H1 (cell line): ENCODE results near the gene DTWD2. TPM values are rescaled to one million over a fixed set of nuclear protein-coding genes. Genes with fewer than 3 reads are reported as not detected.

Source experiments
- CTCF ChIA-PET: fragments of 300-600 bp; sonication (Branson Sonifier 250); formaldehyde crosslinking; loops from one replicate; lab custom pipeline; 2021; ENCODE audit not compliant: partially characterized antibody; lab: Charles Lee
- POLR2A ChIA-PET: fragments of 300-600 bp; sonication (Branson Sonifier 250); formaldehyde crosslinking; loops from one replicate; lab custom pipeline; 2021; ENCODE audit warnings: inconsistent platforms; ENCODE audit not compliant: partially characterized antibody; lab: Charles Lee
- DNase-seq, 2 experiments: peaks; one replicate each; pipeline versions ENCODE4 v3.0.0 to v3.0.0-alpha.2; 2010 to 2022; ENCODE audit warnings: low spot score in 2 of 2, low read depth in 1 of 2, mixed read lengths in 1 of 2
- FAIRE-seq: peaks from 2 replicates; lab custom pipeline; 2011; peaks lifted over from hg19 to GRCh38; lab: Jason Lieb, UNC
- H2AFZ ChIP-seq: 2 replicates; pipeline ENCODE4 v1.8.1; 2012; ENCODE audit warnings: low read length, inconsistent platforms
- H2AK5ac ChIP-seq: 2 replicates; pipeline ENCODE4 v1.6.1; 2013; ENCODE audit warnings: low read depth, low read length
- H2BK120ac ChIP-seq: replicated peaks from 2 replicates; pipeline ENCODE3; 2013; ENCODE audit warnings: low read depth, low read length, inconsistent platforms
- H2BK12ac ChIP-seq: 2 replicates; pipeline ENCODE4 v1.6.1; 2013; ENCODE audit warnings: low read depth, low read length
- H2BK15ac ChIP-seq: 2 replicates; pipeline ENCODE4 v1.6.1; 2013; ENCODE audit warnings: low read length
- H2BK20ac ChIP-seq: 2 replicates; pipeline ENCODE4 v1.6.1; 2013; ENCODE audit warnings: low read length
- H2BK5ac ChIP-seq: 2 replicates; pipeline ENCODE4 v1.6.1; 2013; ENCODE audit warnings: low read depth, low read length
- H3K14ac ChIP-seq: 2 replicates; pipeline ENCODE4 v1.6.1; 2013; ENCODE audit warnings: inconsistent platforms; ENCODE audit not compliant: insufficient read length
- H3K18ac ChIP-seq: 2 replicates; pipeline ENCODE4 v1.6.1; 2013; ENCODE audit warnings: low read length; ENCODE audit errors: extremely low read depth
- H3K23ac ChIP-seq: 2 replicates; pipeline ENCODE4 v1.6.1; 2013; ENCODE audit warnings: inconsistent platforms; ENCODE audit not compliant: insufficient read length
- H3K23me2 ChIP-seq: 2 replicates; pipeline ENCODE4 v1.6.1; 2013; ENCODE audit warnings: low read depth, low read length
- H3K27ac ChIP-seq: 2 replicates; pipeline ENCODE4 v1.6.1; 2011; ENCODE audit warnings: low read depth, low read length, inconsistent platforms
- H3K27me3 ChIP-seq, 4 experiments: replicated peaks in 1 of 4; 1 replicate in 1 of 4; 2 replicates in 3 of 4; pipeline versions ENCODE4 v1.6.1 to v1.8.1; 2011 to 2013; ENCODE audit warnings: low read length in 3 of 4, mild to moderate bottlenecking in 3 of 4, inconsistent platforms in 2 of 4, mixed read lengths in 2 of 4, moderate library complexity in 1 of 4; ENCODE audit not compliant: control insufficient read depth in 3 of 4, insufficient read depth in 3 of 4; ENCODE audit errors: extremely low read depth in 1 of 4
- H3K36me3 ChIP-seq, 4 experiments: 2 replicates each; pipeline versions ENCODE4 v1.6.1 to v1.8.1; 2011 to 2013; ENCODE audit warnings: mild to moderate bottlenecking in 4 of 4, low read length in 3 of 4, moderate library complexity in 2 of 4, control low read depth in 1 of 4, inconsistent platforms in 1 of 4; ENCODE audit not compliant: insufficient read depth in 4 of 4, control insufficient read depth in 2 of 4
- H3K4ac ChIP-seq: replicated peaks from 2 replicates; pipeline ENCODE3; 2013; ENCODE audit warnings: low read length, low read depth, mixed read lengths, inconsistent platforms; ENCODE audit not compliant: insufficient read length
- H3K4me1 ChIP-seq, 4 experiments: replicated peaks in 1 of 4; 1 replicate in 1 of 4; 2 replicates in 3 of 4; pipeline versions ENCODE4 v1.6.1 to v1.8.1; 2011 to 2013; ENCODE audit warnings: low read length in 3 of 4, inconsistent platforms in 2 of 4, mixed read lengths in 1 of 4; ENCODE audit not compliant: insufficient read depth in 4 of 4, control insufficient read depth in 3 of 4
- H3K4me2 ChIP-seq, 2 experiments: 2 replicates each; pipeline versions ENCODE4 v1.6.1 to v1.8.1; 2011 to 2013; ENCODE audit warnings: low read depth in 2 of 2, low read length in 2 of 2, control low read depth in 1 of 2, inconsistent platforms in 1 of 2, mild to moderate bottlenecking in 1 of 2; ENCODE audit not compliant: insufficient read depth in 1 of 2
- H3K4me3 ChIP-seq, 4 experiments: fragments of 200-600, 300-600 bp in 1 of 4; sonication (generic), shearing (Covaris generic), sonication (Bioruptor Twin) in 1 of 4; 2 replicates each; pipeline versions ENCODE4 v1.5.1 to v1.8.1; 2011 to 2016; ENCODE audit warnings: low read length in 4 of 4, low read depth in 3 of 4, control low read depth in 2 of 4, inconsistent platforms in 2 of 4, mild to moderate bottlenecking in 2 of 4, mixed read lengths in 1 of 4, moderate library complexity in 1 of 4; ENCODE audit not compliant: insufficient read depth in 2 of 4; ENCODE audit errors: extremely low read depth in 1 of 4
- H3K56ac ChIP-seq: replicated peaks from 2 replicates; pipeline ENCODE3; 2013; ENCODE audit warnings: low read depth, mild to moderate bottlenecking, mixed read lengths, low read length, inconsistent platforms; ENCODE audit not compliant: insufficient read length
- H3K79me1 ChIP-seq: 2 replicates; pipeline ENCODE4 v1.6.1; 2013; ENCODE audit warnings: low read depth, low read length, control low read depth
- H3K79me2 ChIP-seq, 2 experiments: 2 replicates each; pipeline versions ENCODE4 v1.6.1 to v1.8.1; 2012 to 2013; ENCODE audit warnings: low read length in 2 of 2, mild to moderate bottlenecking in 2 of 2, inconsistent platforms in 1 of 2; ENCODE audit not compliant: insufficient read depth in 2 of 2, control insufficient read depth in 1 of 2
- H3K9ac ChIP-seq, 4 experiments: replicated peaks in 1 of 4; 1 replicate in 1 of 4; 2 replicates in 3 of 4; pipeline versions ENCODE4 v1.6.1 to v1.8.1; 2011 to 2013; ENCODE audit warnings: low read depth in 3 of 4, low read length in 3 of 4, control low read depth in 2 of 4, mild to moderate bottlenecking in 2 of 4, moderate library complexity in 2 of 4, inconsistent platforms in 1 of 4; ENCODE audit errors: extremely low read depth in 1 of 4
- H3K9me3 ChIP-seq, 2 experiments: 2 replicates each; pipeline versions ENCODE4 v1.6.1 to v1.8.1; 2012 to 2013; ENCODE audit warnings: mild to moderate bottlenecking in 2 of 2, moderate library complexity in 2 of 2, control low read depth in 1 of 2, inconsistent platforms in 1 of 2, low read depth in 1 of 2, low read length in 1 of 2, mixed read lengths in 1 of 2; ENCODE audit not compliant: insufficient read depth in 2 of 2
- H4K20me1 ChIP-seq, 2 experiments: replicated peaks in 1 of 2; 2 replicates each; pipeline versions ENCODE3 to v1.8.1; 2011 to 2013; ENCODE audit warnings: inconsistent platforms in 2 of 2, low read length in 2 of 2, mild to moderate bottlenecking in 1 of 2; ENCODE audit not compliant: insufficient read depth in 2 of 2, control insufficient read depth in 1 of 2
- H4K5ac ChIP-seq: 2 replicates; pipeline ENCODE4 v1.6.1; 2013; ENCODE audit warnings: low read length, low read depth, mixed read lengths, inconsistent platforms; ENCODE audit not compliant: insufficient read length
- H4K8ac ChIP-seq: 2 replicates; pipeline ENCODE4 v1.8.0; 2013; ENCODE audit warnings: mild to moderate bottlenecking, moderate library complexity, low read length, inconsistent platforms; ENCODE audit not compliant: insufficient read depth; ENCODE audit errors: extremely low read depth
- H4K91ac ChIP-seq: replicated peaks from 2 replicates; pipeline ENCODE3; 2013; ENCODE audit warnings: low read length, mixed read lengths, inconsistent platforms; ENCODE audit not compliant: insufficient read length
- EGR1 ChIP-seq: IDR thresholded peaks from 2 replicates; pipeline ENCODE4 v1.6.1; 2011; ENCODE audit warnings: low read depth, low read length, borderline replicate concordance
- GTF2F1 ChIP-seq: IDR thresholded peaks from 2 replicates; pipeline ENCODE4 v1.6.1; 2012; ENCODE audit warnings: low read depth, low read length, improper control_type of control experiment, borderline replicate concordance
- JUN ChIP-seq: IDR thresholded peaks from 2 replicates; pipeline ENCODE4 v1.6.1; 2011; ENCODE audit warnings: low read depth, mild to moderate bottlenecking, improper control_type of control experiment, low read length
- KDM5A ChIP-seq: fragments of 200-600 bp; IDR thresholded peaks from 2 replicates; pipeline ENCODE4 v1.7.1; 2012; ENCODE audit warnings: mild to moderate bottlenecking, low read length, inconsistent platforms, mixed read lengths
- MAFK ChIP-seq: IDR thresholded peaks from 2 replicates; pipeline ENCODE4 v1.6.1; 2012; ENCODE audit warnings: low read depth, mild to moderate bottlenecking, improper control_type of control experiment, low read length
- POLR2AphosphoS5 ChIP-seq: IDR thresholded peaks from 2 replicates; pipeline ENCODE4 v1.6.1; 2011; ENCODE audit warnings: low read depth, low read length
- RAD21 ChIP-seq, 2 experiments: IDR thresholded peaks in 1 of 2; conservative IDR thresholded peaks in 1 of 2; 2 replicates each; pipeline ENCODE4 v1.6.1; 2011; ENCODE audit warnings: low read depth in 2 of 2, low read length in 2 of 2, improper control_type of control experiment in 1 of 2, inconsistent platforms in 1 of 2, mild to moderate bottlenecking in 1 of 2, moderate library complexity in 1 of 2
- RFX5 ChIP-seq: IDR thresholded peaks from 2 replicates; pipeline ENCODE4 v1.6.1; 2011; ENCODE audit warnings: low read depth, low read length, improper control_type of control experiment, borderline replicate concordance
- TCF12 ChIP-seq: IDR thresholded peaks from 2 replicates; pipeline ENCODE4 v1.6.1; 2011; ENCODE audit warnings: low read depth, mild to moderate bottlenecking, low read length
- WGBS, 2 experiments: shearing (Covaris generic) in 1 of 2; methylation state at CpG; one replicate each; pipeline versions ENCODE4 v1.1.6 to v1.1.7; 2013 to 2015; ENCODE audit warnings: low lambda C conversion rate in 2 of 2, mixed read lengths in 2 of 2, inconsistent platforms in 1 of 2, low coverage in 1 of 2, missing lambda C conversion rate in 1 of 2; ENCODE audit not compliant: insufficient replicate concordance in 2 of 2, insufficient coverage in 1 of 2, insufficient read length in 1 of 2; ENCODE audit errors: extremely low coverage in 1 of 2, missing lambda C conversion rate in 1 of 2; 5-methylcytosine and 5-hydroxymethylcytosine counted together
- polyA plus RNA-seq, 7 experiments: library from polyadenylated mRNA; depleted of rRNA in 3 of 7; stranded (reverse) in 5 of 7; unstranded in 2 of 7; fragments of >200 nt in 5 of 7; fragments of 200-250 nt in 2 of 7; gene quantifications; 1 replicate in 5 of 7; 2 replicates in 1 of 7; 4 replicates in 1 of 7; pipeline versions ENCODE4 v1.2.1 to v1.2.3, GENCODE V29; 2011 to 2013; ENCODE audit warnings: missing spikeins in 2 of 7, mixed read lengths in 2 of 7
- total RNA-seq: library from RNA; stranded (reverse); fragmentation: NEBNext Ultra II Directional; extraction: Animal tissue kit (Norgen Biotek cat#: 25700); gene quantifications from 2 replicates; pipeline ENCODE4 v1.2.1, GENCODE V29; 2021
- TF ChIP-seq, protein P1 (sequence below): IDR thresholded peaks from 2 replicates; pipeline ENCODE4 v1.6.1; 2012; ENCODE audit warnings: inconsistent platforms

The DTWD2 gene
- total and polyA plus RNA-seq, 2 of the 8 experiments (the other 6 are each of a cell fraction or from before 2014, with no cell fraction given) = 4.3 to 17.1 TPM

DNA sequence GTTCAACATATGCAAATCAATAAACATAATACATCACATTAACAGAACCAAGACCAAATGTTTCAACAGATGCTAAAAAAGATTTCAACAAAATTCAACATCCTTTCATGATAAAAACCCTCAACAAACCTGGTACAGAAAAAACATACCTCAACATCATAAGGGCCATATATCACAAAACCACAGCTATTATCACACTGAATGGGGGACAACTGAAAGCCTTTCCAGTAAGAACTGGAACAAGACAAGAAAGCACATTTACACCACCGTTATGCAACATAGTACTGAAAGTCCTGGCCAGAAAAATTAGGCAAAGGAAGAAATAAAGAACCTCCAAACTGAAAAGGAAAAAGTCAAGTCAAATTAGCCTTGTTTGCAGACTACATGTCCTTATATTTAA, 93.6 kb downstream of the DTWD2 start:
- no peak overlapping the region for H3K4me2 ChIP-seq
- no peak for FAIRE-seq
- no peaks in the 10 kb centered on the region for H3K79me2 ChIP-seq
- ChIA-PET CTCF (no interaction called here), POLR2A (no interaction called here)
- no peak overlapping the region for H3K9ac ChIP-seq
- no peak overlapping the region for H3K4me3 ChIP-seq
- H3K56ac ChIP-seq = no peak overlapping the region
- H3K4ac ChIP-seq = no peak overlapping the region
- no peak overlapping the region for H3K27ac ChIP-seq
- H2BK15ac ChIP-seq = no peak overlapping the region
- H2AK5ac ChIP-seq = no peak overlapping the region
- H4K5ac ChIP-seq = no peak overlapping the region
- no peaks in the 10 kb centered on the region for H3K9me3 ChIP-seq
- H4K91ac ChIP-seq = no peak overlapping the region
- H2BK5ac ChIP-seq = no peak overlapping the region
- H2BK20ac ChIP-seq = no peak overlapping the region
- no peaks in the 10 kb centered on the region for H3K27me3 ChIP-seq
- H3K23ac ChIP-seq = no peak overlapping the region
- H2AFZ ChIP-seq = no peak overlapping the region
- H3K79me1 ChIP-seq = no peaks in the 10 kb centered on the region
- H3K36me3 ChIP-seq = no peaks in the 10 kb centered on the region
- no peaks in the 10 kb centered on the region; a peak in 2 of 7 replicates for H3K4me1 ChIP-seq
- no peak overlapping the region for H3K14ac ChIP-seq
- no peak overlapping the region for H2BK120ac ChIP-seq
- no peaks in the 10 kb centered on the region for H4K20me1 ChIP-seq
- WGBS, 2 experiments = 100% methylated on average over 1 of the region's 1 CpG; no CpG with 5 or more reads in 1 of the 2 experiments
- H2BK12ac ChIP-seq = no peak overlapping the region
- TF ChIP-seq KDM5A (no peak), GTF2F1 (no peak), TCF12 (no peak), RAD21 (IDR thresholded peaks at IDR 0.05 in 1 of 2, conservative IDR thresholded peaks at IDR 0.05 in 1 of 2; ENCODE audit: low read depth in 2 of 2, low read length in 2 of 2) (no peak), POLR2AphosphoS5 (no peak), RFX5 (no peak), JUN (no peak), MAFK (no peak), EGR1 (no peak)
- TF ChIP-seq, protein P1, sequence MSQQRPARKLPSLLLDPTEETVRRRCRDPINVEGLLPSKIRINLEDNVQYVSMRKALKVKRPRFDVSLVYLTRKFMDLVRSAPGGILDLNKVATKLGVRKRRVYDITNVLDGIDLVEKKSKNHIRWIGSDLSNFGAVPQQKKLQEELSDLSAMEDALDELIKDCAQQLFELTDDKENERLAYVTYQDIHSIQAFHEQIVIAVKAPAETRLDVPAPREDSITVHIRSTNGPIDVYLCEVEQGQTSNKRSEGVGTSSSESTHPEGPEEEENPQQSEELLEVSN = no peak
- no peaks in the 10 kb centered on the region for H3K23me2 ChIP-seq
- H4K8ac ChIP-seq = no peak overlapping the region
- H3K18ac ChIP-seq = no peak overlapping the region
- no peak for DNase-seq
